SK-N-SH (cell line): Measurements from ENCODE around the gene SORBS1. TPM values are rescaled to one million over a fixed set of nuclear protein-coding genes. Genes with fewer than 3 reads are reported as not detected.

ENCODE experiments used
- CTCF ChIA-PET: fragments of 300-600, 350-600 bp; formaldehyde crosslinking; extraction: SDS; loops from one replicate; lab custom pipeline; 2021; lab: Yijun Ruan, JAX
- POLR2A ChIA-PET: fragments of 350-600 bp; sonication (Branson Sonifier 250); formaldehyde crosslinking; extraction: SDS; loops from one replicate; lab custom pipeline; 2020; ENCODE audit warnings: antibody characterized with exemption, inconsistent platforms; lab: Yijun Ruan, JAX
- DNase-seq: peaks from one replicate; pipeline ENCODE4 v3.0.0; 2012
- H2AFZ ChIP-seq: fragments of 200-600 bp; sonication (generic); 2 replicates; pipeline ENCODE4 v1.8.1; 2016; ENCODE audit warnings: antibody characterized with exemption, mild to moderate bottlenecking, low read depth
- H3F3A ChIP-seq: fragments of 200-600 bp; sonication (generic); replicated peaks from 2 replicates; pipeline ENCODE3; 2016; ENCODE audit warnings: antibody characterized with exemption, mild to moderate bottlenecking; ENCODE audit not compliant: insufficient read depth
- H3K27ac ChIP-seq, 2 experiments: fragments of 200-500 bp in 1 of 2; fragments of 200-600 bp in 1 of 2; sonication (Bioruptor generic) in 1 of 2; sonication (generic), shearing (Covaris generic) in 1 of 2; 2 replicates each; pipeline versions ENCODE4 v1.5.1 to v1.6.1; 2014 to 2016; ENCODE audit warnings: low read depth in 2 of 2, inconsistent platforms in 1 of 2, low read length in 1 of 2, mild to moderate bottlenecking in 1 of 2, mixed read lengths in 1 of 2
- H3K27me3 ChIP-seq: fragments of 200-600 bp; sonication (generic), shearing (Covaris generic); 2 replicates; pipeline ENCODE4 v1.6.1; 2016; ENCODE audit warnings: mixed run types; ENCODE audit not compliant: insufficient read depth
- H3K36me3 ChIP-seq, 2 experiments: fragments of 200-500 bp in 1 of 2; fragments of 200-600 bp in 1 of 2; sonication (Bioruptor generic) in 1 of 2; sonication (generic) in 1 of 2; replicated peaks in 1 of 2; 2 replicates each; pipeline versions ENCODE3 to v1.5.1; 2014 to 2016; ENCODE audit warnings: low read length in 1 of 2, mild to moderate bottlenecking in 1 of 2; ENCODE audit not compliant: insufficient read depth in 2 of 2, control insufficient read depth in 1 of 2
- H3K4me1 ChIP-seq, 2 experiments: fragments of 200-500 bp in 1 of 2; fragments of 200-600 bp in 1 of 2; sonication (Bioruptor generic) in 1 of 2; sonication (generic), shearing (Covaris generic) in 1 of 2; 2 replicates each; pipeline versions ENCODE4 v1.5.1 to v1.6.1; 2014 to 2016; ENCODE audit warnings: low read depth in 1 of 2, low read length in 1 of 2, mixed run types in 1 of 2; ENCODE audit not compliant: insufficient read depth in 2 of 2, control insufficient read depth in 1 of 2
- H3K4me2 ChIP-seq: fragments of 200-600 bp; sonication (generic), shearing (Covaris generic); 2 replicates; pipeline ENCODE4 v1.6.1; 2017; ENCODE audit warnings: mixed run types
- H3K4me3 ChIP-seq, 2 experiments: fragments of 200-500 bp in 1 of 2; fragments of 200-600 bp in 1 of 2; sonication (Bioruptor generic) in 1 of 2; sonication (generic), shearing (Covaris generic) in 1 of 2; 2 replicates each; pipeline versions ENCODE4 v1.5.1 to v1.8.1; 2014 to 2016; ENCODE audit warnings: low read depth in 2 of 2, inconsistent platforms in 1 of 2, low read length in 1 of 2, mild to moderate bottlenecking in 1 of 2, mixed read lengths in 1 of 2, moderate library complexity in 1 of 2
- H3K79me2 ChIP-seq: fragments of 200-600 bp; sonication (generic); 2 replicates; pipeline ENCODE4 v1.8.1; 2017; ENCODE audit warnings: mild to moderate bottlenecking; ENCODE audit not compliant: insufficient read depth
- H3K9ac ChIP-seq: fragments of 200-600 bp; sonication (generic); 2 replicates; pipeline ENCODE4 v1.6.1; 2017; ENCODE audit warnings: mixed run types
- H3K9me2 ChIP-seq: fragments of 200-600 bp; sonication (generic); 2 replicates; pipeline ENCODE4 v1.6.1; 2017; ENCODE audit warnings: mixed run types
- H3K9me3 ChIP-seq: fragments of 200-600 bp; sonication (generic); 2 replicates; pipeline ENCODE4 v1.6.1; 2017; ENCODE audit warnings: mixed run types, mild to moderate bottlenecking, moderate library complexity
- H4K20me1 ChIP-seq: fragments of 200-600 bp; sonication (generic); 2 replicates; pipeline ENCODE4 v1.6.1; 2017; ENCODE audit warnings: mild to moderate bottlenecking, mixed run types; ENCODE audit not compliant: insufficient read depth
- CHD2 ChIP-seq: fragments of 150-350 bp; IDR thresholded peaks from 2 replicates; pipeline ENCODE4 v1.6.1; 2018; ENCODE audit warnings: low read length; ENCODE audit not compliant: partially characterized antibody
- ELF1 ChIP-seq: IDR thresholded peaks from 2 replicates; pipeline ENCODE4 v1.4.0; 2012
- EP300 ChIP-seq, 2 experiments: IDR thresholded peaks; 2 replicates each; pipeline versions ENCODE4 v1.4.0 to v1.6.1; 2012; ENCODE audit warnings: borderline replicate concordance in 1 of 2, low read depth in 1 of 2, low read length in 1 of 2
- EZH2phosphoT487 ChIP-seq: fragments of 200-600 bp; sonication (generic); IDR thresholded peaks from 2 replicates; pipeline ENCODE4 v1.6.1; 2017; ENCODE audit warnings: low read depth, mixed run types, mild to moderate bottlenecking, antibody characterized with exemption, moderate library complexity, borderline replicate concordance
- FOXJ3 ChIP-seq: sonication (generic); formaldehyde crosslinking; IDR thresholded peaks from 2 replicates; pipeline ENCODE4 v1.5.1; 2020; ENCODE audit warnings: mild to moderate bottlenecking, missing genetic modification reagents
- FOXM1 ChIP-seq: IDR thresholded peaks from 2 replicates; pipeline ENCODE4 v1.4.0; 2012; ENCODE audit warnings: low read depth, mild to moderate bottlenecking
- GABPA ChIP-seq: IDR thresholded peaks from 2 replicates; pipeline ENCODE4 v1.4.0; 2012; ENCODE audit warnings: low read depth, mild to moderate bottlenecking
- GATA2 ChIP-seq: sonication (generic); formaldehyde crosslinking; IDR thresholded peaks from 2 replicates; pipeline ENCODE4 v1.5.0; 2020; ENCODE audit warnings: mild to moderate bottlenecking, missing genetic modification reagents
- JUND ChIP-seq: IDR thresholded peaks from 2 replicates; pipeline ENCODE4 v1.4.0; 2012
- MXI1 ChIP-seq: IDR thresholded peaks from 2 replicates; pipeline ENCODE4 v1.6.1; 2012; ENCODE audit warnings: mild to moderate bottlenecking, low read depth, low read length, improper control_type of control experiment
- NFIC ChIP-seq: IDR thresholded peaks from 2 replicates; pipeline ENCODE4 v1.4.0; 2012; ENCODE audit warnings: borderline replicate concordance
- NRF1 ChIP-seq: IDR thresholded peaks from 2 replicates; pipeline ENCODE4 v1.6.1; 2012; ENCODE audit warnings: low read depth, mild to moderate bottlenecking, low read length
- PBX3 ChIP-seq: IDR thresholded peaks from 2 replicates; pipeline ENCODE4; 2012
- RAD21 ChIP-seq: IDR thresholded peaks from 2 replicates; pipeline ENCODE4 v1.6.1; 2012; ENCODE audit warnings: mild to moderate bottlenecking, low read length
- RCOR1 ChIP-seq: fragments of 150-350 bp; IDR thresholded peaks from 2 replicates; pipeline ENCODE4 v1.6.1; 2017; ENCODE audit warnings: antibody characterized with exemption, low read length
- RXRA ChIP-seq: IDR thresholded peaks from 2 replicates; pipeline ENCODE4 v1.4.0; 2012; ENCODE audit warnings: low read depth, mild to moderate bottlenecking, borderline replicate concordance
- SMC3 ChIP-seq: IDR thresholded peaks from 2 replicates; pipeline ENCODE4 v1.6.1; 2012; ENCODE audit warnings: low read depth, low read length, improper control_type of control experiment
- TAF1 ChIP-seq: IDR thresholded peaks from 2 replicates; pipeline ENCODE4 v1.6.1; 2012; ENCODE audit warnings: low read depth, mild to moderate bottlenecking, low read length, moderate library complexity, borderline replicate concordance
- TCF12 ChIP-seq: IDR thresholded peaks from 2 replicates; pipeline ENCODE4 v1.4.0; 2012
- TEAD4 ChIP-seq: IDR thresholded peaks from 2 replicates; pipeline ENCODE4 v1.4.0; 2012; ENCODE audit warnings: mild to moderate bottlenecking, borderline replicate concordance; ENCODE audit not compliant: insufficient read depth
- USF1 ChIP-seq: IDR thresholded peaks from 2 replicates; pipeline ENCODE4 v1.4.0; 2012; ENCODE audit warnings: low read depth, borderline replicate concordance
- USF2 ChIP-seq: fragments of 150-350 bp; IDR thresholded peaks from 2 replicates; pipeline ENCODE4 v1.6.1; 2017; ENCODE audit warnings: antibody characterized with exemption, low read length, low read depth, borderline replicate concordance
- YY1 ChIP-seq: IDR thresholded peaks from 2 replicates; pipeline ENCODE4 v1.4.0; 2012; ENCODE audit warnings: low read depth, mild to moderate bottlenecking
- WGBS: methylation state at CpG from one replicate; pipeline ENCODE4 v1.1.6; 2017; ENCODE audit warnings: low lambda C conversion rate; 5-methylcytosine and 5-hydroxymethylcytosine counted together
- polyA plus RNA-seq, 3 experiments: library from polyadenylated mRNA; depleted of rRNA; stranded (reverse); fragments of >200 nt; gene quantifications; 2 replicates each; pipeline ENCODE4 v1.2.3, GENCODE V29; 2012
- TF ChIP-seq, protein P1 (sequence below): IDR thresholded peaks from 2 replicates; pipeline ENCODE4 v1.4.0; 2012; ENCODE audit warnings: low read depth

The SORBS1 gene
- polyA plus RNA-seq, 1 of the 3 experiments (the other 2 are of a cell fraction), result 0.36 TPM

DNA sequence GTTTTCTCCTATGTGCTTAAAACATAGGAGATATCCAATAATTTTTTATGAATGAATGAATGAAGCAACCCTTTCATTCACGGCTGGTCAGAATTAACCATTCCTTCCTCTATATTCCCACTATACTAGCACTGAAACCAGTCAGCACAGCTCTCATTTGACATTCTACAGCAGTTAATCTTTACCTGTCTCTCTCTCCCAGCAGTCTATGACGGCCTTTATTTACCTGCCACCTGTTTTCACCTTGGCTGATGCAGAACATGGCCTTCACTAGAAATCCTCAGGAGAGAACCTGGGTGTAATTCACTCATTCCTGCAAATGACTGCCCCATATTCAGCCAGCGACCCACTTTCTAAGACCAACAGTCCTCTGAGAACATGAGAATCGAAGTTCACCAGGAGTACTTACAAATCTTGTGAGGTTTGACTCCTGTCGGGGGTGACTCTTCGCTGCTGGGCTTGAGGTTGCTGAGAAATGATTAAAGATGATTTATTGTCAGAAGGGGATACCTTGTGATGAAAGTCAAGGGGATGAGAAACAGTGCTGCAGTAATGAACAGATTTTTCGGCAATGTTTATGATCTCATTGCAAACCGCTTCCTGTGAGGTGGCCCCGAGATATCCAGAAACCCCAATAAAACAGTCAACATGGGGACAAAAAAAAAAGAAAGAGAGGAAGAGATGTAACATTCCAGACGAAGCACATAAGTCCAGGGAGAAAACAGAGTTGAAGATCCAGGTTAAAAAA is 239.4 kb downstream of the SORBS1 start:
- TF ChIP-seq GATA2 (CRISPR knock-in tag) (no peak), RCOR1 (no peak), EZH2phosphoT487 (no peak), FOXM1 (no peak), ELF1 (no peak), SMC3 (no peak), MXI1 (no peak), FOXJ3 (no peak), USF2 (no peak), YY1 (no peak), TCF12 (no peak), EP300 (IDR thresholded peaks at IDR 0.05; ENCODE audit: borderline replicate concordance in 1 of 2, low read depth in 1 of 2, low read length in 1 of 2) (no peak), CHD2 (no peak), RXRA (no peak), JUND (no peak), NFIC (no peak), RAD21 (no peak), USF1 (no peak)
- CTCF ChIA-PET, result interaction anchor here (1.7 kb wide), 1 partner anchor 78 kb away, joined by 5 read pairs; no protein-coding TSS in a partner anchor
- no peaks in the 10 kb centered on the region for H3K9me3 ChIP-seq
- H3K4me1 ChIP-seq, result no peaks in the 10 kb centered on the region; a peak in 1 of 4 replicates
- H3K4me3 ChIP-seq, result no peak overlapping the region
- no peaks in the 10 kb centered on the region for H3K9me2 ChIP-seq
- H3K27me3 ChIP-seq, result no peaks in the 10 kb centered on the region
- H3F3A ChIP-seq, result no peaks in the 10 kb centered on the region
- WGBS, result 76% methylated on average over 10 of the region's 10 CpGs
- no peak for DNase-seq
- no peak overlapping the region for H3K9ac ChIP-seq
- no peak overlapping the region for H2AFZ ChIP-seq
- H3K27ac ChIP-seq, result no peak overlapping the region
- H4K20me1 ChIP-seq, result no peaks in the 10 kb centered on the region
- POLR2A ChIA-PET, result no interaction called here
- H3K79me2 ChIP-seq, result no peaks in the 10 kb centered on the region
- no peak overlapping the region for H3K4me2 ChIP-seq
- H3K36me3 ChIP-seq, result no peaks in the 10 kb centered on the region

- ChIA-PET CTCF (interaction anchor here (1.2 to 1.6 kb wide), 2 partner anchors 44 to 76 kb away, joined by 3 to 5 read pairs; no protein-coding TSS in a partner anchor), POLR2A (no interaction called here)
- no peak for DNase-seq
Observed at GRCh38 chr10:95319239-95319638, 241.9 kb downstream of the SORBS1 start.

More at GRCh38 chr10:95319239-95319638, 241.9 kb downstream of the SORBS1 start:
- no peak overlapping the region for H3K9ac ChIP-seq
- no peaks in the 10 kb centered on the region for H4K20me1 ChIP-seq
- no peaks in the 10 kb centered on the region for H3K36me3 ChIP-seq
- peaks cover 0 to 4% of the 10 kb centered on the region in 2 experiments; a peak in 1 of 4 replicates for H3K4me1 ChIP-seq
- no peak overlapping the region for H3K4me2 ChIP-seq
- TF ChIP-seq EP300 (IDR thresholded peaks at IDR 0.05; ENCODE audit: borderline replicate concordance in 1 of 2, low read depth in 1 of 2, low read length in 1 of 2) (no peak), NRF1 (no peak), JUND (no peak), CHD2 (no peak), TEAD4 (no peak), TAF1 (no peak), GABPA (no peak), GATA2 (CRISPR knock-in tag) (no peak), USF1 (no peak), PBX3 (no peak)
- TF ChIP-seq, protein P1, sequence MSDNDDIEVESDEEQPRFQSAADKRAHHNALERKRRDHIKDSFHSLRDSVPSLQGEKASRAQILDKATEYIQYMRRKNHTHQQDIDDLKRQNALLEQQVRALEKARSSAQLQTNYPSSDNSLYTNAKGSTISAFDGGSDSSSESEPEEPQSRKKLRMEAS, result no peak
- no peaks in the 10 kb centered on the region for H3K9me3 ChIP-seq
- H3K9me2 ChIP-seq, result no peaks in the 10 kb centered on the region
- H3K4me3 ChIP-seq, result no peak overlapping the region
- no peaks in the 10 kb centered on the region for H3K79me2 ChIP-seq
- no peak overlapping the region for H3K27ac ChIP-seq
- no peaks in the 10 kb centered on the region for H3F3A ChIP-seq
- no peak overlapping the region for H2AFZ ChIP-seq
- no peaks in the 10 kb centered on the region for H3K27me3 ChIP-seq
